ENCODE results near the gene RBM47.

RBM47 gene

GRCh38 chr4:40629401-40630334 lies at the start of gene RBM47:
RBM47 (minus strand) TSS chr4:40629864; CDS start chr4:40438893, 190,971 bp downstream.
- TF ChIP-seq CTCF (IDR thresholded peaks at IDR 0.05; ENCODE audit: insufficient read depth, low read depth, low read length, missing control alignments), result peak; percentile 11
- DNase-seq (ENCODE audit: low read depth), result peak; percentile 91
- H3K4me3 ChIP-seq (ENCODE audit: low read depth, low read length), result peak within 1 kb of the TSS; percentile 80

GRCh38 chr4:40678421-40678820 lies 48.8 kb upstream of the RBM47 start:
- H3K4me3 ChIP-seq (ENCODE audit: low read depth, low read length), result no peak overlapping the region
- no peak for DNase-seq (ENCODE audit: low read depth)
- no peak for TF ChIP-seq CTCF (IDR thresholded peaks at IDR 0.05; ENCODE audit: insufficient read depth, low read depth, low read length, missing control alignments)

DNA sequence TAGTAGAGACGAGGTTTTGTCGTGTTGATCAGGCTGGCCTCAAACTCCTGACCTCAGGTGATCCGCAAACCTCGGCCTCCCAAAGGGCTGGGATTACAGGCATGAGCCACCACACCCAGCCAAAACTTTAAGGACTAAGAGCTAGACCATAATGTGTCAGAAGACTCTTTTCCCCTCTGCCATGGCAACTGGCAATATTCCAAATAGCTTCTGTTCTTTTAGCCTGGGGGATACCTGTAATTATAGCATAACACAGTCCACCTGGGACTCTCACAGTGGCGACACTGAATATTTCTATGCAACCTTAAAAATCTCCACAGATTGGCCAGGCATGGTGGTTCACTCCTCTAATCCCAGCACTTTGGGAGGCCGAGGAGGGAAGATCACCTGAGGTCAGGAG lies 45.5 kb upstream of the RBM47 start:
- DNase-seq (ENCODE audit: low read depth), result no peak
- no peak overlapping the region for H3K4me3 ChIP-seq (ENCODE audit: low read depth, low read length)
- no peak for TF ChIP-seq CTCF (IDR thresholded peaks at IDR 0.05; ENCODE audit: insufficient read depth, low read depth, low read length, missing control alignments)

- H3K4me3 ChIP-seq (ENCODE audit: low read depth, low read length), result peak overlapping the region; percentile 34
- TF ChIP-seq CTCF (IDR thresholded peaks at IDR 0.05; ENCODE audit: insufficient read depth, low read depth, low read length, missing control alignments), result no peak
- peak; percentile 91 for DNase-seq (ENCODE audit: low read depth)
Measured at GRCh38 chr4:40672528-40673522, 43.2 kb upstream of the RBM47 start.

DNA sequence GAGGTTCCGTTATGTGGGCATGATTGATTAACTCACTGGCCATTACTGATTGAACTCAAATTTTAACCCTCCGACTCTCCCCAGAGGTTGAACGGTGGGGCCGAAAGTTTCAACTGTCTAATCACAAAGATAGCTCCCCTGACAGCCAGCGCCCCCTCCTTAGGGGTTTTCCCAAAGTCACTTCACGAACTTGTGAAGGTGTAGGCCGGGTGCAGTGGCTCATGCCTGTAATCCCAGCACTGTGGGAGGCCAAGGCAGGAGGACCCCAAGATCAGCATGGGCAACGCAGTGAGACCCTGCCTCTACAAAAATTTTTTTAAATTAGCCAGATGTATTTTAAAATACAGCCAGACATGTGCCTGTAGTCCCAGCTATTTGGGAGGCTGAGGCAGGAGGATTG lies 39.8 kb upstream of the RBM47 start:
- DNase-seq (ENCODE audit: low read depth), result peak; percentile 78
- TF ChIP-seq CTCF (IDR thresholded peaks at IDR 0.05; ENCODE audit: insufficient read depth, low read depth, low read length, missing control alignments), result no peak
- H3K4me3 ChIP-seq (ENCODE audit: low read depth, low read length), result no peak overlapping the region

GRCh38 chr4:40665842-40666241 lies 36.2 kb upstream of the RBM47 start:
- DNase-seq (ENCODE audit: low read depth), result no peak
- TF ChIP-seq CTCF (IDR thresholded peaks at IDR 0.05; ENCODE audit: insufficient read depth, low read depth, low read length, missing control alignments), result no peak
- H3K4me3 ChIP-seq (ENCODE audit: low read depth, low read length), result no peak overlapping the region
